Activated naive CD4-positive, alpha-beta T cell treated with anti-CD3 and anti-CD28 coated beads, Interleukin-2, amount 50 U/mL, for 72 hours (primary cell): ENCODE results near the gene EGFR. TPM values are rescaled to one million over a fixed set of nuclear protein-coding genes. Genes with fewer than 3 reads are reported as not detected.

Source experiments
- ATAC-seq, 2 donors: fragments of 150-1000 bp; cut with Tn5 transposase; 2 replicates each; pipeline ENCODE4 v1.10.0; 2021; ENCODE audit warnings: mild to moderate bottlenecking in 2 of 2, moderate library complexity in 2 of 2
- DNase-seq, 2 donors: peaks; one replicate each; pipeline ENCODE4 v3.0.0; 2021 to 2022; ENCODE audit warnings: low spot score in 2 of 2
- H3K27ac Mint-ChIP-seq, 2 donors: one replicate each; pipeline ENCODE4 v1.8.0; 2022; ENCODE audit warnings: mild to moderate bottlenecking in 2 of 2, mixed read lengths in 2 of 2
- H3K36me3 Mint-ChIP-seq, 2 donors: one replicate each; pipeline ENCODE4 v1.8.0; 2022; ENCODE audit warnings: mixed read lengths in 2 of 2
- H3K9me3 Mint-ChIP-seq, 2 donors: one replicate each; pipeline ENCODE4 v1.8.0; 2022; ENCODE audit warnings: mixed read lengths in 2 of 2
- total RNA-seq, 2 donors: library from RNA; stranded (reverse); gene quantifications; one replicate each; pipeline ENCODE4 v1.2.3, GENCODE V29; 2022

The EGFR gene
- total RNA-seq, 2 donors from 2014 or later = not detected

DNA sequence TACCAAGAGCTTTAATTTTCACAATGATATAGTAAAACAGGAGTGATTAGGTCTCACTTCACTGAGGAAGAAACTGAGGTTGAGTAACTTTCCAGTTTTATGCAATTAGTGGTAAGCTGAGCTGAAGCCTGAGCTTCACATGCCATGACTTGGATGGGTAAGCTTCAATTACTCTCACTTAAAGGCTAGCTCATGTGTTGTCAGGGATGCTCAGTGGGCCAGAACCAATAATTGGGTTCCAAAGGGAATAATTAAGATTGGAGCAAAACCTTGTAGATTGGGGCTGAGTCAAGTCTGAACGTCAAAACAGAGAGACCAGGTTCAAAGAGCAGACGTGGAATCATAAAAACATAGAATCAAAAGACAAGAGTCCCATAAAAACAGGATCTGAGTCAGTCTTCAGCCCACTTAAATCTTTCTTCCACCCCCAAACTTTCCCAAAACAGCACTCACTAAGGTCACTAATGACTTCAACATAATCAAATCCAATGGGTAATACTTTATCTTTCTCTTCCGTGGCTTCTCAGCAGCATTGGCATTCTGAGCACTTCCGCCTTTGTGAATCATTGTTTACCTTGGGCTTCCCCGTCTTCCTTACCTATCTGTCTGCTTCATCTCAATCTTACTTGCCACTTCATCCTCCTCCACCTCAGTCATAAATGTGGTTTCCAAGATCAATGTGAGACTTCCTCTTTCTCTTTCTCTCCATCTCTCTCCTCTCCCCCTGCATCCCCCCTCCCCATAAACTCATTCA is 23.0 kb upstream of the EGFR start:
- H3K27ac Mint-ChIP-seq = peak overlapping the region in 1 of 2 donors; percentile 80
- H3K9me3 Mint-ChIP-seq = peaks cover 4 to 16% of the 10 kb centered on the region in 2 donors
- DNase-seq (no peak), ATAC-seq (peak; percentile 92 to 93)
- H3K36me3 Mint-ChIP-seq = peaks cover 7 to 13% of the 10 kb centered on the region in 2 donors

DNA sequence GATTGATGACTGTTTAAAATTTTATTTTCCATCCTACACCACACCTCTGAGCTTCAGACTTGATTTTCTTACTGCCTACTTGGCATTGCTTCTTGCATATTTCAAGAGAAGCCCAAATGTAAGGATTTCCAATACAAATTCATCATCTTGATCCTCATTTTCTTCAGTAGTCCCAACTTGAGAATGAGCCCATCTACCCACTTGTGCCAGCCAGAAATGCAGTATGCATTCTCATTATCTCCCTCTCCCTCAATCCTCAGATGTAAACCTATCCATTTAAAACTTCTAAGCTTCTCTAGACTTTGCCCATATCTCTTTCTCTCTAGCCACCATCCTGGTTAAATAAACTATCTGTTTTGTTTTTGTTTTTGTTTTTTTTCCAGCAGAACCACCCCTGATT is 22.4 kb upstream of the EGFR start:
- Mint-ChIP-seq H3K36me3 (peaks cover under 1 to 10% of the 10 kb centered on the region in 2 donors), H3K27ac (peak overlapping the region; percentile 24 to 80)
- DNase-seq = no peak

DNA sequence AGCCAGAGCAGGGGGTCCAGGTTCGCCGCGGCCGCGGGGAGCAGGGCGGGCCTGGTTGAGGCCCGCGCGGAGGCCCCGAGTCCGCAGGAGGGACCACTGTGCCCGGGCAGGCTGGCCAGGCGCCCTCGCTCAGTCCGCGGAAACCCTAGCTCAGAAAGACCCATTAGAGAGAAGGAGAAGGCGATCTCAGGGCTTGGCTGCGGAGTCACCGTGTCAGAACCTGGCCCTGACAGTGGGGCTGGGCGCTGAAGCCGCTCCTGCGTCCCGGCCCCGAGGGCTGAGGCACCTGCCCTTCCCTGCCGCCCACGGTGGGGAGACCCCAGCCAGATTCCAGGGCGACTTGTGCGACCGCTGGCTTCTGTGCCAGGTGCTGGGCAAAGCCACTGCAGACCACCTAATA is 14.2 kb upstream of the EGFR start:
- no peaks in the 10 kb centered on the region for H3K36me3 Mint-ChIP-seq
- ATAC-seq (no peak), DNase-seq (no peak)
- H3K9me3 Mint-ChIP-seq = no peaks in the 10 kb centered on the region
- no peak overlapping the region for H3K27ac Mint-ChIP-seq

More for the DNA sequence above, 22.4 kb upstream of the EGFR start:
- no peak for ATAC-seq
- H3K9me3 Mint-ChIP-seq = peaks cover 0 to 10% of the 10 kb centered on the region in 2 donors

DNA sequence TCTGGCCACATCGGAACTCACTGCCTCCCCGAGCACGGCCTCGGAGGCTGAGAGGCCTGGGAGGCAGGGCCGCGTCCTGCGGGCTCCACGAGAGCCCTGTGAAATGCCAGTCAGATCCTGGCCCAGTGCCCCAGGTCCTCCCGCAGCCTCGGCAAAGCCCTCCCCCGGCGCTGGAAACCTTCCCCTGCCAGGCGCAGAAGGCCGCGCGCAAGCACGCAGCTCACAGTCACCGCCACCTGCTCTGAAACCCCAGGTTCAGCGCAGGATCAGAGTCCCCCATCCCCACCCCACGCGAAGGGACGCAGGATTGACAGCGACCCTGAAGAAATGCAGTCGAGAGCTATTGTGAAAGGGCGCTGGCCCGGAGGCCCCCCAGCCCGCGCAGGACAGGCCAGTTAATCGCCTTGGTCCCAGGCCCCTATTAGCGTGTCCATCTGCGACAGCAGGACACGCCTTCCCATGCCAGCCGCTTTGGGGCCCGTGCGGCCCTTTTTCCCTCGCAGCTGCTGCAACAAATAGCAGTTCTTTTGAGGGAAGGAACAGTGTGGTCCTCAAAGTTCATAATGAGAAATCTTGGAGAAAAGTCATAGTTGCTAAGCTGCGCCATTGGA is 13.5 kb upstream of the EGFR start:
- Mint-ChIP-seq H3K27ac (no peak overlapping the region), H3K9me3 (no peaks in the 10 kb centered on the region), H3K36me3 (no peaks in the 10 kb centered on the region)
- DNase-seq (no peak), ATAC-seq (no peak)

DNA sequence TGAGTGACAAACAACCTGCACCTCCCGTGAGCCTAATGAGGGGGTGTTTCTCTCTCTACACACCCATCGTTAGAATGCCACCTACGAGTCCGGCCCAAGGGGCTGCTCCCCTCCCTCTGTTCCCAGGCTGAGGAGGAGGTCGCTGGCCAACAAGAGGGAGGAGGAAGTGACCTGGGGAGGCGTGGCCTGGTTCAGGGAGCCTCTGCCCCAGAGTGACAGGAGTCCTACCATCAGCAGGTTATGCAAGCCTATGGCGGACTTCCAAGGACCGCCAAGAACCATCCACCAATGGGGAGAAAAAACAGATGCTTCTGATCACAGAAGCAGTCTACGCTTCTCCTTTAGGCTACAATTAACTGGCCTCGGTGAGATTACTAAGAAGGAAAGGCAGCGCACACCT is 12.3 kb upstream of the EGFR start:
- Mint-ChIP-seq H3K9me3 (no peaks in the 10 kb centered on the region), H3K36me3 (no peaks in the 10 kb centered on the region), H3K27ac (no peak overlapping the region)
- DNase-seq (no peak), ATAC-seq (no peak)

DNA sequence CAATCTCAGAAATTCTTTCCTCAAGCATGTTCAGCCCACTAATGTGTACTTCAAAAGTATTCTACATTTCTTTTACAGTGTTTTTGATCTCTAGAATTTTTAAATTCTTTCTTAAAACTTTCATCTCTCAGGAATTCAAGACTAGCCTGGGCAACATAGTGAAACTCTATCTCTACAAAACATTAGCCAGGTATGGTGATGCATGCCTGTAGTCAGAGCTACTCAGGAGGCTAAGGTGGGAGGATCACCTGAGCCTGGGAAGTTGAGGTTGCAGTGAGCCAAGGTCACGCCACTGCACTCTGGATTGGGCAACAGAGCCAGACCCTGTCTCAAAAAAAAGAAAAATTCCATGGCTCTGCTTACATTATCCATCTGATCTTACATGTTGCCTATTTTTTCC is 5.0 kb upstream of the EGFR start:
- DNase-seq (no peak), ATAC-seq (no peak)
- Mint-ChIP-seq H3K9me3 (no peaks in the 10 kb centered on the region), H3K36me3 (peaks cover 0 to 5% of the 10 kb centered on the region in 2 donors), H3K27ac (no peak overlapping the region)

DNA sequence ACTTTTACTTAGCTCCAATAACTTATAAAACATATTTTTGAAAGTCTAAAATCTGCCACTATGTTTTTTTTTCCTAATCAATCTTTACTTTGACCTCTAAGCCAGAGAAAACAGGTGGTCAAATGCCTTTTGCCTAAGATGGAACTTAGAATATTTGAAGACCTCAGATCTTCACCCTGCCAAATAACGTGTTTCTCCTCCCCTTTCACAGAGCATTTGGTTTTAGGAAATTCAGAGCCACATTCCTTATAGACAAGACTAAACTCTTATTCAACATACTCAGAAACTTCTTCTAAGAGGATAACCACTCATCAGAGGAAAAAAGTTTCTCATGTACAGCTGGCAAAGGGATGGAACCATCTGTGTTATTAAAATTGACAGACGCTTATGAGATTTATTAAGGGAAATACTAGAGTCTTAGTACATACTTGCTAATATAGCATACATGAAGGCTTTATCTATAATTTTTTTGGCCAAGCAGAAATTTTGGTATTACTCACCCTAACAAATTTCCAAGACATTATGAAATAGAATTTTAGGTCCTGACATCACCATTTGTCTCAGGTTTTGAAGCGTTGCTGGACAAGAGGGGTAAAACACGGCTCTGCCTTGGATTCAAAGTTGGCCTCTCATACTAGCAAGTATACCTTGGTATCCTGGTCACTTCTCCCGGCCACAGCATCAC is 2.6 kb upstream of the EGFR start:
- Mint-ChIP-seq H3K9me3 (no peaks in the 10 kb centered on the region), H3K36me3 (peaks cover 0 to 12% of the 10 kb centered on the region in 2 donors), H3K27ac (no peak overlapping the region)
- ATAC-seq (no peak), DNase-seq (no peak)

DNA sequence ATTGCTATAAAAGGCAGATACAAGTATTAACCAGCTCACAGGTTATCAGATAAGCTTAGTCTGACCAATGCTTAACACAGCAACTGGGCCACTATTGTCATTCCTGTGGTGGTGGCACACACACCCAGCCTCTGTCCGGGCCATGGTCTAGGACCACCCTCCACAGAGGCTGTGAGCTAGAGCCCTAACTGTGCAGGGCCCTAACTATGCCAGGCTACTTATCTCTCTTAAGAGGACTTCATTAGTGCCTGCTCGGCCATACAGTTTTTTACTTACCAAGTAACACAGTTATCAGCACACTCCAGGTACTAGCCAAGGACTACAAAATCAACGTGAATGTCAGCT is 2.1 kb upstream of the EGFR start:
- no peaks in the 10 kb centered on the region for H3K9me3 Mint-ChIP-seq
- no peak overlapping the region for H3K27ac Mint-ChIP-seq
- peaks cover 0 to 17% of the 10 kb centered on the region in 2 donors for H3K36me3 Mint-ChIP-seq
- DNase-seq (no peak), ATAC-seq (no peak)

DNA sequence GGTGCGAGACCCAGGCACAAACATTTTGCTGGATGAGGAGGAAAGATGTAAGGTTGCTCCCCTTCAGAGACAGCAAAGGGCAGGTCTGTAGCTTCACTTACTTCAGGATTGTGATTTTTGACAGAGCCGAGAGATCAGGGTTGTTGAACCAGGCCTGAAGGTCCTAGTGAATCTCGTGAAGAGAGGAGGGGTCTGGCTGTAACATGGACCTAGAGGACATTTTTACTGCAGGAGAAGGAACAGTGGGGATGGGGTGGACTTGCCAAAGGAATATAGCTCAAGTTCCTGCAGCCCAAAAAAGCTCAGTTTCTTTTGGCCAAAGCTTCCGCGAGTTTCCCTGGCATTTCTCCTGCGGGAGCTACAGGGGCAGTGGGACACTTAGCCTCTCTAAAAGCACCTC is 976 bp upstream of the EGFR start:
- Mint-ChIP-seq H3K36me3 (peaks cover 0 to 21% of the 10 kb centered on the region in 2 donors), H3K27ac (no peak overlapping the region), H3K9me3 (no peaks in the 10 kb centered on the region)
- no peak for ATAC-seq
- no peak for DNase-seq

DNA sequence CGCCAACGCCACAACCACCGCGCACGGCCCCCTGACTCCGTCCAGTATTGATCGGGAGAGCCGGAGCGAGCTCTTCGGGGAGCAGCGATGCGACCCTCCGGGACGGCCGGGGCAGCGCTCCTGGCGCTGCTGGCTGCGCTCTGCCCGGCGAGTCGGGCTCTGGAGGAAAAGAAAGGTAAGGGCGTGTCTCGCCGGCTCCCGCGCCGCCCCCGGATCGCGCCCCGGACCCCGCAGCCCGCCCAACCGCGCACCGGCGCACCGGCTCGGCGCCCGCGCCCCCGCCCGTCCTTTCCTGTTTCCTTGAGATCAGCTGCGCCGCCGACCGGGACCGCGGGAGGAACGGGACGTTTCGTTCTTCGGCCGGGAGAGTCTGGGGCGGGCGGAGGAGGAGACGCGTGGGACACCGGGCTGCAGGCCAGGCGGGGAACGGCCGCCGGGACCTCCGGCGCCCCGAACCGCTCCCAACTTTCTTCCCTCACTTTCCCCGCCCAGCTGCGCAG is 424 bp downstream of the EGFR start:
- Mint-ChIP-seq H3K9me3 (no peaks in the 10 kb centered on the region), H3K27ac (no peak overlapping the region), H3K36me3 (peaks cover 0 to 21% of the 10 kb centered on the region in 2 donors)
- ATAC-seq (peak in 1 of 2 donors; percentile 11), DNase-seq (no peak)

DNA sequence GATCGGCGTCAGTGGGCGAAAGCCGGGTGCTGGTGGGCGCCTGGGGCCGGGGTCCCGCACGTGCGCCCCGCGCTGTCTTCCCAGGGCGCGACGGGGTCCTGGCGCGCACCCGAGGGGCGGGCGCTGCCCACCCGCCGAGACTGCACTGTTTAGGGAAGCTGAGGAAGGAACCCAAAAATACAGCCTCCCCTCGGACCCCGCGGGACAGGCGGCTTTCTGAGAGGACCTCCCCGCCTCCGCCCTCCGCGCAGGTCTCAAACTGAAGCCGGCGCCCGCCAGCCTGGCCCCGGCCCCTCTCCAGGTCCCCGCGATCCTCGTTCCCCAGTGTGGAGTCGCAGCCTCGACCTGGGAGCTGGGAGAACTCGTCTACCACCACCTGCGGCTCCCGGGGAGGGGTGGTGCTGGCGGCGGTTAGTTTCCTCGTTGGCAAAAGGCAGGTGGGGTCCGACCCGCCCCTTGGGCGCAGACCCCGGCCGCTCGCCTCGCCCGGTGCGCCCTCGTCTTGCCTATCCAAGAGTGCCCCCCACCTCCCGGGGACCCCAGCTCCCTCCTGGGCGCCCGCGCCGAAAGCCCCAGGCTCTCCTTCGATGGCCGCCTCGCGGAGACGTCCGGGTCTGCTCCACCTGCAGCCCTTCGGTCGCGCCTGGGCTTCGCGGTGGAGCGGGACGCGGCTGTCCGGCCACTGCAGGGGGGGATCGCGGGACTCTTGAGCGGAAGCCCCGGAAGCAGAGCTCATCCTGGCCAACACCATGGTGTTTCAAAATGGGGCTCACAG is 1.1 kb downstream of the EGFR start:
- Mint-ChIP-seq H3K9me3 (no peaks in the 10 kb centered on the region), H3K27ac (no peak overlapping the region), H3K36me3 (peaks cover 0 to 21% of the 10 kb centered on the region in 2 donors)
- DNase-seq (no peak), ATAC-seq (peak in 1 of 2 donors; percentile 16)

DNA sequence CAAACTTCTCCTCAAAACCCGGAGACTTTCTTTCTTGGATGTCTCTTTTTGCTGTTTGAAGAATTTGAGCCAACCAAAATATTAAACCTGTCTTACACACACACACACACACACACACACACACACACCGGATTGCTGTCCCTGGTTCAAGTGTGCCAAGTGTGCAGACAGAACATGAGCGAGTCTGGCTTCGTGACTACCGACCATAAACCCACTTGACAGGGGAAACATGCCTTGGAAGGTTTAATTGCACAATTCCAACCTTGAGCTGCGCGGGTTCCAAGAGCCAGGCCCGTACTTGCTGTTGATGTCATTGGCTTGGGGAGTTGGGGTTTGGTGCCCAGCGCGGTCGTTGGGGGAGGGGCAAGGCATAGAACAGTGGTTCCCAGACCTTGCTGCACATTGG is 1.7 kb downstream of the EGFR start:
- Mint-ChIP-seq H3K36me3 (peaks cover 0 to 21% of the 10 kb centered on the region in 2 donors), H3K9me3 (no peaks in the 10 kb centered on the region), H3K27ac (no peak overlapping the region)
- no peak for ATAC-seq
- no peak for DNase-seq

DNA sequence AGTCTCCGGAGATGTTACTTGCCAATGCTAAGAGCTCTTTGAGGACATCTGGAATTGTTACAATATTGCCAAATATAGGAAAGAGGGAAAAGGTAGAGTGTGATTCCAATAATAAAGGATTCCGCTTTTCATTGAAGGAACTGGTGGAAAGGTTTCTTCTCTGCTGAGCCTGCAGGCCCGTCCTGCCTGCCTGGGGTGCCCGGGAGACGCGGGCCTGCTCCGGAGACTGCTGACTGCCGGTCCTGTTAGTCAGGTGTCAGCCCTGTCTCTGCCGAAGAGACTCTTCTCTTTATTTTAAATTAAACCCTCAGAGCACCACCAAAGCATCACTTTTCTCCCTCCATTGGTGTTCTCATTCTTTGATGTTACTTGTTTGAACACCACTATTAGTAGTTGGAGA is 2.2 kb downstream of the EGFR start:
- H3K27ac Mint-ChIP-seq = no peak overlapping the region
- H3K9me3 Mint-ChIP-seq = no peaks in the 10 kb centered on the region
- no peak for ATAC-seq
- H3K36me3 Mint-ChIP-seq = peaks cover 0 to 21% of the 10 kb centered on the region in 2 donors
- no peak for DNase-seq

DNA sequence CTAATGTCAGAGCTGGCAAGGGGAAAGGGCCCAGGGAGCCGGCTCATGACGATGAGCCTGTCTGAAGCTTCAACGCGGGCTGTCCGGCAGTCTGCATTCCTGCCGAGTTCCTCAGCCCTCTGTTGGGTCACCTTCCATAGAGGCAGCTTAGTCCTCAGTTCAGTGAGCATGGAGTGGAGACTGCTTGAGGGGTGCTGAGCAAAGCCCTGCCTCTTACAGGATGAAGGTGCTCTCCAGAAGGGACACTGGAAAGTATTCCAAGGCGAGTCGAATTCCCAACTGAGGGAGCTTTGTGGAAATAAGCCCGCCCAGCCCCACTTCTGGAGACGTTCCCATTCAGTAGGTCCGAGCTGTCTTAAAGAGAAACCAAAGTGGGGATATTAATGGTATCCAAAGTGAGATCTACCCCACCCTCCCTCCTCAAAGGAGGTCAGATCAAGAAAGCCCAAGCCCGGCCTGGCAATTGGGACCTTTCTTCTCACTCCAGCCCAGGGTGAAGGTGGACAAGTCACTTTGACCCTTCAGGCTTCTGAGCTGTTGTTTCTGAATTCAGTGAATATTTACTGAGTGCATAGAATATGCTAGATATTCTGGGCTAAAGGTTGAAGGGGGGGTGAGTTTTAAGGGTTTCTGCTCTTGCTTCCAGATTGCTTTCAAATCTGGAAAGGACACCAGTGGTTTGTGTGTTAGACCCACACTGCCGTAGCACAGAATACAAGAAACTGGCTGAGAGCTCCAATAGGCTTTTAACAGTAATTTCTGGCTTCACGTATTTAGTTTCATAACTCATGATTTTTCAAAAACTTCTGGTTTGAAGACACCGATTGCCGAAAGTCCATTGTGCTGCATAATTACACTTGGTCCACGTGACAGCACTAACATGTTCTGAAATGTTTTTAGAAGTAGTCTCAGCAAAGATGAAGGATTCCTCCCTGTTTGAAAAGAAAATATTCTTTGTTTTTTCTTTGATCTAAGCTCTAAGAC is 3.5 kb downstream of the EGFR start:
- ATAC-seq = no peak
- DNase-seq = no peak
- no peaks in the 10 kb centered on the region for H3K9me3 Mint-ChIP-seq
- H3K36me3 Mint-ChIP-seq = peaks cover 0 to 21% of the 10 kb centered on the region in 2 donors
- no peak overlapping the region for H3K27ac Mint-ChIP-seq

DNA sequence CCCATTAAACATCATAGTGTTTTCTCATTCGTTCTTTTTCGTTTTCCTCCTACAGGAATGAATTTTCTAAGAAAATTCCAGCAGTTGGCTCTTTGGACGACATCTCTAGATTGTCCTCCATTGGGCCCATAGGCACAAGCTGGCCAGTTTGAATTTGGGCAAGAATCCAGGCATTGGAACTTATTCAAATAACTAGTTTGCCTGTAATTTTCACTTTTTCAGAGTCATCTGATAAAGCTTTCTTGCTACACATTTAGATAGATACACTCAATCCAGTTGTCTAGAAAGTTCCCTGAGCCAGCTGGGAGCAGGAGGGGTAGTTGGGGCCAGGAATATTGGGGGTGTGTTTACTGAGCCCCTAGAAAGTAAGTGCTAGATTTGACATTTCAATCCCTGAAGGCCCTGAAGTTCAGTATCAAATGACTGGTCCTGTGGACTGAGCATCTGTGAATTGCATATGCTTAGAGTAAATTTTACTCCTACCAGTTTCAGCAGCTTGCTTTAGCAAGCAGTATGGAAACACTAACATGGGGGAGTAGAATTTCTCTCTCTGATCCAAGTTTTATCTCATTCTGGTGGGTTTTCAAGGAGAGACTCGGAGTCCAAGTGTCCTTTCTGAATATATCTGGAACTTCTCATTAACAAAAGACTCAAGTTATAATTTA is 5.2 kb downstream of the EGFR start:
- H3K36me3 Mint-ChIP-seq = peaks cover 0 to 16% of the 10 kb centered on the region in 2 donors
- no peaks in the 10 kb centered on the region for H3K9me3 Mint-ChIP-seq
- no peak for DNase-seq
- H3K27ac Mint-ChIP-seq = no peak overlapping the region
- no peak for ATAC-seq
